ENCODE measurements around the gene AFDN. TPM values are rescaled to one million over a fixed set of nuclear protein-coding genes. Genes with fewer than 3 reads are reported as not detected.

The AFDN gene
- total and polyA plus RNA-seq, 10 of the 15 experiments (the other 5 are each of a cell fraction or from before 2014, with no cell fraction given), result 5.7 to 68.2 (median 45.1) TPM

GRCh38 chr6:167934426-167934864 is 107.7 kb downstream of the AFDN start (continued):
- no peak for TF ChIP-seq RELB (IDR thresholded peaks at IDR 0.05; ENCODE audit: low read depth)
- no peak for TF ChIP-seq SMC3 (IDR thresholded peaks at IDR 0.05; ENCODE audit: borderline replicate concordance, low read length)
- no peak for TF ChIP-seq NFXL1 (IDR thresholded peaks at IDR 0.05; ENCODE audit: borderline replicate concordance)
- TF ChIP-seq USF2 (IDR thresholded peaks at IDR 0.05; ENCODE audit: borderline replicate concordance, low read depth, low read length), result no peak
- TF ChIP-seq HDAC2 (IDR thresholded peaks at IDR 0.05), result no peak
- no peak for TF ChIP-seq FOXK2 (IDR thresholded peaks at IDR 0.05)

- SMC1A ChIA-PET (ENCODE audit: uncharacterized antibody, unreplicated experiment), result no interaction called here
- no peak for ATAC-seq
- H3K36me3 ChIP-seq (ENCODE audit: control insufficient read depth in 2 of 2, insufficient read depth in 2 of 2, low read length in 1 of 2), result peaks cover 0 to 3% of the 10 kb centered on the region in 2 experiments; a peak in 3 of 4 replicates
- H2AFZ ChIP-seq (ENCODE audit: control insufficient read depth, low read depth, low read length), result no peak overlapping the region
- in situ Hi-C loops (cut with MboI), result no loop called here
- intact Hi-C loops (cut with micrococcal nuclease; ENCODE audit: unreplicated experiment), result no loop called here
- H3K4me3 ChIP-seq, result no peak overlapping the region
- H4K20me1 ChIP-seq (ENCODE audit: control insufficient read depth, insufficient read depth), result no peaks in the 10 kb centered on the region
- H3K27ac ChIP-seq (ENCODE audit: control insufficient read depth, insufficient read depth), result no peak overlapping the region
- POLR2A ChIA-PET, result no interaction called here
- DNase-seq (ENCODE audit: low read depth, low spot score), result no peak
- no peaks in the 10 kb centered on the region for H3K27me3 ChIP-seq (replicated peaks in 1 of 2; ENCODE audit: control insufficient read depth in 2 of 2, insufficient read depth in 2 of 2, low read length in 1 of 2)
- no peak overlapping the region for H3K9ac ChIP-seq (ENCODE audit: control insufficient read depth, insufficient read depth, low read length)
- no peak overlapping the region for H3K4me2 ChIP-seq (ENCODE audit: control insufficient read depth, insufficient read depth)
- no peak for FAIRE-seq
- RAD21 ChIA-PET (ENCODE audit: unreplicated experiment), result no interaction called here
- TF ChIP-seq POLR2A (IDR thresholded peaks at IDR 0.05; ENCODE audit: low read depth, low read length) (no peak), E2F4 (IDR thresholded peaks at IDR 0.05; ENCODE audit: low read depth, low read length) (no peak)
- BruUV-seq (replicated peaks), result no TSS peak
- CTCF ChIA-PET, result no interaction called here
- H3K79me2 ChIP-seq (ENCODE audit: control insufficient read depth, insufficient read depth, low read length), result no peaks in the 10 kb centered on the region
- WGBS (ENCODE audit: insufficient coverage, insufficient replicate concordance, low lambda C conversion rate, missing lambda C conversion rate), result 100% methylated on average over 2 of the region's 2 CpGs
- no peaks in the 10 kb centered on the region for H3K9me3 ChIP-seq (replicated peaks; ENCODE audit: control insufficient read depth, insufficient read depth, low read length)
- H3K4me1 ChIP-seq (ENCODE audit: control insufficient read depth, insufficient read depth, low read length), result no peaks in the 10 kb centered on the region
Observed at GRCh38 chr6:167936051-167936450, 109.3 kb downstream of the AFDN start.

All from GM12878 (cell line).